Measurements from ENCODE around the gene SCML1. TPM values are rescaled to one million over a fixed set of nuclear protein-coding genes. Genes with fewer than 3 reads are reported as not detected.

The SCML1 gene
- total and polyA plus RNA-seq, 2 of the 4 experiments (the other 2 are of a cell fraction), result 4.1 to 12.2 TPM

DNA sequence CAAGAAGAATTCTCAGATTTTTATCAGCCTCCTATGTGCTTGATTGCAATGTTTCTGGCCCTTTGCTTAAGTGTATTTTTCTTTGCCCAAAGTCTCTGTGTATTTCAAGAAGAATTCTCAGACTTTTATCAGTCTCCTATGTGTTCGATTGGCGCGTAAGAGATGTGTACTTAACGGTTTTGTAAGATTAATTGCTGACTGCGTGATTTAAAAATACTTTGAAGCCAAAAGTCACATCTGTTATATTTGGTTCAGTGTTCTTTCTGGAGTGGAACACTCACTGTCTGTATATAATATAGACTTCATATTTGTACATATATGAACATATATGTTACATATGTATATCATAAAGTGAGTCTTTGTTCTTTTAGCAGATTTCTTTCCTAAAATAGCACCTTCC lies 11.4 kb downstream of the SCML1 start:
- BruUV-seq (replicated peaks), result no TSS peak
- Histone ChIP-seq H3K9ac (ENCODE audit: low read depth, low read length) (no peak overlapping the region), H3K4me2 (ENCODE audit: low read depth, low read length) (no peak overlapping the region), H2BK15ac (ENCODE audit: low read depth, low read length) (no peak overlapping the region), H3K4me3 (ENCODE audit: insufficient read depth, low read depth, low read length) (no peak overlapping the region), H3K4ac (ENCODE audit: low read depth, low read length) (no peak overlapping the region), H3K9me3 (ENCODE audit: control insufficient read depth, insufficient read depth, low read length) (no peaks in the 10 kb centered on the region), H4K5ac (ENCODE audit: low read depth, low read length) (no peak overlapping the region), H2BK120ac (ENCODE audit: low read depth, low read length) (no peak overlapping the region), H3K9me1 (ENCODE audit: insufficient read depth, low read length) (no peaks in the 10 kb centered on the region), H2AFZ (replicated peaks; ENCODE audit: low read length, poor library complexity) (no peak overlapping the region), H3K27me3 (ENCODE audit: control insufficient read depth, insufficient read depth, low read length) (no peaks in the 10 kb centered on the region), H3K14ac (replicated peaks; ENCODE audit: low read depth, low read length) (no peak overlapping the region), H2BK5ac (ENCODE audit: low read depth, low read length, poor library complexity, severe bottlenecking) (no peak overlapping the region), H3K79me1 (ENCODE audit: low read depth in 1 of 2, low read length in 2 of 2) (peaks cover 0 to 4% of the 10 kb centered on the region in 2 experiments; a peak in 1 of 4 replicates), H2AK5ac (ENCODE audit: low read depth, low read length) (no peak overlapping the region), H3K27ac (ENCODE audit: insufficient read depth, low read length) (no peak overlapping the region), H4K91ac (ENCODE audit: insufficient read depth, low read depth, low read length) (no peak overlapping the region), H3K36me3 (ENCODE audit: control insufficient read depth, insufficient read depth, low read length) (no peaks in the 10 kb centered on the region; the same call in 1 of the 2 replicates), H3K23ac (ENCODE audit: low read depth, low read length) (no peak overlapping the region), H2BK20ac (ENCODE audit: low read depth, low read length) (no peak overlapping the region), H3K4me1 (ENCODE audit: control insufficient read depth, insufficient read depth, low read length) (no peaks in the 10 kb centered on the region), H4K20me1 (ENCODE audit: insufficient read depth, low read length) (no peaks in the 10 kb centered on the region; the same call in 1 of the 2 replicates), H2AK9ac (replicated peaks; ENCODE audit: low read depth, low read length, poor library complexity) (no peak overlapping the region), H4K8ac (ENCODE audit: low read depth in 2 of 2, low read length in 2 of 2) (no peak overlapping the region), H3K56ac (ENCODE audit: extremely low read depth, insufficient read depth, low read length) (no peak overlapping the region), H3K18ac (ENCODE audit: low read depth, low read length) (no peak overlapping the region)
- ATAC-seq (ENCODE audit: low read depth) (no peak), DNase-seq (no peak)
- intact Hi-C loops (cut with micrococcal nuclease), result loop anchor here (5.0 kb wide), 1 partner anchor 464 kb away; no protein-coding TSS in a partner anchor
- in situ Hi-C loops (cut with MboI; ENCODE audit: low sequenced_read_pairs), result no loop called here
- dilution Hi-C loops (cut with HindIII; ENCODE audit: low sequenced_read_pairs, unreplicated experiment), result no loop called here
- TF ChIP-seq RFX5 (IDR thresholded peaks at IDR 0.05; ENCODE audit: low read depth, low read length), result no peak
- no peak for TF ChIP-seq FOS (IDR thresholded peaks at IDR 0.05; ENCODE audit: low read depth, low read length)
- no peak for TF ChIP-seq CEBPB (IDR thresholded peaks at IDR 0.05; ENCODE audit: low read depth, low read length)
- TF ChIP-seq MAFK (IDR thresholded peaks at IDR 0.05; ENCODE audit: low read depth, low read length), result peak; percentile 59
- no peak for TF ChIP-seq BHLHE40 (IDR thresholded peaks at IDR 0.05; ENCODE audit: low read depth, low read length)
- no peak for TF ChIP-seq SMC3 (IDR thresholded peaks at IDR 0.05; ENCODE audit: low read depth, low read length)
- TF ChIP-seq RCOR1 (IDR thresholded peaks at IDR 0.05; ENCODE audit: insufficient replicate concordance, low read length), result no peak
- ChIA-PET POLR2A (ENCODE audit: unreplicated experiment) (no interaction called here), CTCF (no interaction called here)
- WGBS, 2 experiments (ENCODE audit: extremely low coverage in 2 of 2, insufficient read length in 1 of 2), result no CpG with 5 or more reads among the region's 5 CpGs

Measured in IMR-90 (cell line).